K562 (cell line): ENCODE measurements around the gene EZH1. TPM values are rescaled to one million over a fixed set of nuclear protein-coding genes. Genes with fewer than 3 reads are reported as not detected.

ENCODE experiments used
- BACH1 ChIP-seq: fragments of 200-800 bp; sonication (Bioruptor generic); IDR thresholded peaks from 2 replicates; pipeline ENCODE4 v1.6.1; 2016; ENCODE audit warnings: missing genetic modification characterization, missing compliant biosample characterization
- CCAR2 ChIP-seq: fragments of 200-400 bp; formaldehyde crosslinking; IDR thresholded peaks from 2 replicates; pipeline ENCODE4 v1.6.1; 2017; ENCODE audit warnings: mild to moderate bottlenecking, low read depth, low read length
- CREM ChIP-seq: IDR thresholded peaks from 2 replicates; pipeline ENCODE4 v1.6.1; 2014; ENCODE audit warnings: antibody characterized with exemption, low read depth
- E2F8 ChIP-seq: fragments of 450-650 bp; IDR thresholded peaks from 2 replicates; pipeline ENCODE4 v1.7.1; 2018; ENCODE audit warnings: mild to moderate bottlenecking, low read depth; ENCODE audit not compliant: partially characterized antibody
- EHMT2 ChIP-seq: fragments of 450-650 bp; IDR thresholded peaks from 2 replicates; pipeline ENCODE4 v1.6.1; 2018; ENCODE audit warnings: antibody characterized with exemption
- HOXB6 ChIP-seq: fragments of 250-450 bp; sonication (Bioruptor Pico); IDR thresholded peaks from 2 replicates; pipeline ENCODE4 v1.5.1; 2022; ENCODE audit warnings: mild to moderate bottlenecking, borderline replicate concordance
- PRPF4 ChIP-seq: fragments of 200-400 bp; formaldehyde crosslinking; IDR thresholded peaks from one replicate; pipeline ENCODE4 v1.6.1; 2017; ENCODE audit warnings: low read length, low read depth, mild to moderate bottlenecking; ENCODE audit not compliant: insufficient read depth, poor library complexity, severe bottlenecking
- SAFB ChIP-seq: fragments of 200-400 bp; formaldehyde crosslinking; IDR thresholded peaks from 2 replicates; pipeline ENCODE4 v1.6.1; 2017; ENCODE audit warnings: low read depth, low read length, borderline replicate concordance
- ZNF165 ChIP-seq: fragments of 250-450 bp; sonication (Bioruptor Pico); IDR thresholded peaks from 2 replicates; pipeline ENCODE4 v1.4.0; 2020; ENCODE audit warnings: borderline replicate concordance
- ZNF23 ChIP-seq: fragments of 250-450 bp; sonication (Bioruptor Pico); IDR thresholded peaks from 2 replicates; pipeline ENCODE4 v1.4.0; 2020; ENCODE audit warnings: mild to moderate bottlenecking
- ZNF277 ChIP-seq: fragments of 250-450 bp; sonication (Bioruptor Pico); IDR thresholded peaks from 2 replicates; pipeline ENCODE4 v1.8.0; 2022; ENCODE audit warnings: inconsistent platforms, mild to moderate bottlenecking, moderate library complexity, borderline replicate concordance
- polyA plus RNA-seq, 8 experiments: library from polyadenylated mRNA; depleted of rRNA in 4 of 8; stranded (reverse) in 5 of 8; unstranded in 3 of 8; fragments of >200 nt; fragmentation: Nextera tagmentation in 2 of 8; fragmentation: Illumina TruSeq in 1 of 8; extraction: Ambion mirVana in 2 of 8; extraction: Trizol in 1 of 8; gene quantifications; 2 replicates each; pipeline versions ENCODE4 v1.2.1 to v1.2.3, GENCODE V29; 2011 to 2014; ENCODE audit warnings: inconsistent platforms in 1 of 8, missing spikeins in 1 of 8
- total RNA-seq, 7 experiments: library from RNA; depleted of rRNA in 6 of 7; stranded (reverse); fragments of >200 nt in 6 of 7; fragmentation: Illumina TruSeq in 2 of 7; extraction: Trizol in 2 of 7; gene quantifications; 2 replicates each; pipeline versions ENCODE4 v1.2.1 to v1.2.3, GENCODE V29; 2011 to 2021; ENCODE audit warnings: low replicate concordance in 1 of 7
- TF ChIP-seq, protein P1 (sequence below): fragments of 200-800 bp; sonication (Bioruptor generic); IDR thresholded peaks from 2 replicates; pipeline ENCODE4 v1.6.1; 2017; ENCODE audit warnings: missing genetic modification characterization, missing compliant biosample characterization
- TF ChIP-seq, protein P2 (sequence below): fragments of 250-450 bp; sonication (Bioruptor Pico); IDR thresholded peaks from 2 replicates; pipeline ENCODE4 v1.6.1; 2021; ENCODE audit warnings: mild to moderate bottlenecking
- TF ChIP-seq, protein P3 (sequence below): fragments of 450-650 bp; IDR thresholded peaks from 2 replicates; pipeline ENCODE4 v1.6.1; 2014; ENCODE audit warnings: low read depth, mild to moderate bottlenecking, moderate library complexity, borderline replicate concordance
- TF ChIP-seq, protein P4 (sequence below): fragments of 250-450 bp; sonication (Bioruptor Pico); IDR thresholded peaks from 2 replicates; pipeline ENCODE4 v1.9.0; 2021; ENCODE audit warnings: mild to moderate bottlenecking, inconsistent platforms

Gene EZH1
- total and polyA plus RNA-seq, 9 of the 15 experiments (the other 6 are each of a cell fraction or from before 2014, with no cell fraction given): 8.6 to 40.8 (median 22.9) TPM

- TF ChIP-seq, protein P1, sequence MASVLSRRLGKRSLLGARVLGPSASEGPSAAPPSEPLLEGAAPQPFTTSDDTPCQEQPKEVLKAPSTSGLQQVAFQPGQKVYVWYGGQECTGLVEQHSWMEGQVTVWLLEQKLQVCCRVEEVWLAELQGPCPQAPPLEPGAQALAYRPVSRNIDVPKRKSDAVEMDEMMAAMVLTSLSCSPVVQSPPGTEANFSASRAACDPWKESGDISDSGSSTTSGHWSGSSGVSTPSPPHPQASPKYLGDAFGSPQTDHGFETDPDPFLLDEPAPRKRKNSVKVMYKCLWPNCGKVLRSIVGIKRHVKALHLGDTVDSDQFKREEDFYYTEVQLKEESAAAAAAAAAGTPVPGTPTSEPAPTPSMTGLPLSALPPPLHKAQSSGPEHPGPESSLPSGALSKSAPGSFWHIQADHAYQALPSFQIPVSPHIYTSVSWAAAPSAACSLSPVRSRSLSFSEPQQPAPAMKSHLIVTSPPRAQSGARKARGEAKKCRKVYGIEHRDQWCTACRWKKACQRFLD (CRISPR knock-in tag): peak; percentile 60; the same call in 1 of the 2 replicates
- no peak for TF ChIP-seq PRPF4
- TF ChIP-seq CCAR2: no peak
- TF ChIP-seq SAFB: no peak
- TF ChIP-seq, protein P2, sequence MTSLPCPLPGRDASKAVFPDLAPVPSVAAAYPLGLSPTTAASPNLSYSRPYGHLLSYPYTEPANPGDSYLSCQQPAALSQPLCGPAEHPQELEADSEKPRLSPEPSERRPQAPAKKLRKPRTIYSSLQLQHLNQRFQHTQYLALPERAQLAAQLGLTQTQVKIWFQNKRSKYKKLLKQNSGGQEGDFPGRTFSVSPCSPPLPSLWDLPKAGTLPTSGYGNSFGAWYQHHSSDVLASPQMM (CRISPR knock-in tag): no peak
- peak; percentile 63 for TF ChIP-seq CREM
- TF ChIP-seq ZNF23 (CRISPR knock-in tag): no peak
- TF ChIP-seq ZNF165 (CRISPR knock-in tag): no peak
- TF ChIP-seq, protein P3, sequence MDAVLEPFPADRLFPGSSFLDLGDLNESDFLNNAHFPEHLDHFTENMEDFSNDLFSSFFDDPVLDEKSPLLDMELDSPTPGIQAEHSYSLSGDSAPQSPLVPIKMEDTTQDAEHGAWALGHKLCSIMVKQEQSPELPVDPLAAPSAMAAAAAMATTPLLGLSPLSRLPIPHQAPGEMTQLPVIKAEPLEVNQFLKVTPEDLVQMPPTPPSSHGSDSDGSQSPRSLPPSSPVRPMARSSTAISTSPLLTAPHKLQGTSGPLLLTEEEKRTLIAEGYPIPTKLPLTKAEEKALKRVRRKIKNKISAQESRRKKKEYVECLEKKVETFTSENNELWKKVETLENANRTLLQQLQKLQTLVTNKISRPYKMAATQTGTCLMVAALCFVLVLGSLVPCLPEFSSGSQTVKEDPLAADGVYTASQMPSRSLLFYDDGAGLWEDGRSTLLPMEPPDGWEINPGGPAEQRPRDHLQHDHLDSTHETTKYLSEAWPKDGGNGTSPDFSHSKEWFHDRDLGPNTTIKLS: no peak
- TF ChIP-seq, protein P4, sequence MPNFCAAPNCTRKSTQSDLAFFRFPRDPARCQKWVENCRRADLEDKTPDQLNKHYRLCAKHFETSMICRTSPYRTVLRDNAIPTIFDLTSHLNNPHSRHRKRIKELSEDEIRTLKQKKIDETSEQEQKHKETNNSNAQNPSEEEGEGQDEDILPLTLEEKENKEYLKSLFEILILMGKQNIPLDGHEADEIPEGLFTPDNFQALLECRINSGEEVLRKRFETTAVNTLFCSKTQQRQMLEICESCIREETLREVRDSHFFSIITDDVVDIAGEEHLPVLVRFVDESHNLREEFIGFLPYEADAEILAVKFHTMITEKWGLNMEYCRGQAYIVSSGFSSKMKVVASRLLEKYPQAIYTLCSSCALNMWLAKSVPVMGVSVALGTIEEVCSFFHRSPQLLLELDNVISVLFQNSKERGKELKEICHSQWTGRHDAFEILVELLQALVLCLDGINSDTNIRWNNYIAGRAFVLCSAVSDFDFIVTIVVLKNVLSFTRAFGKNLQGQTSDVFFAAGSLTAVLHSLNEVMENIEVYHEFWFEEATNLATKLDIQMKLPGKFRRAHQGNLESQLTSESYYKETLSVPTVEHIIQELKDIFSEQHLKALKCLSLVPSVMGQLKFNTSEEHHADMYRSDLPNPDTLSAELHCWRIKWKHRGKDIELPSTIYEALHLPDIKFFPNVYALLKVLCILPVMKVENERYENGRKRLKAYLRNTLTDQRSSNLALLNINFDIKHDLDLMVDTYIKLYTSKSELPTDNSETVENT (CRISPR knock-in tag): no peak
- TF ChIP-seq ZNF277: no peak
- peak; percentile 39; the same call in 1 of the 2 replicates for TF ChIP-seq BACH1 (tag)
- no peak for TF ChIP-seq EHMT2
- no peak for TF ChIP-seq HOXB6
- TF ChIP-seq E2F8: no peak
Observed at GRCh38 chr17:42677921-42678781, 66.7 kb downstream of the EZH1 start (continued).
